Kidney epithelial cell (primary cell): Measurements from ENCODE around the gene MRPL39. TPM values are rescaled to one million over a fixed set of nuclear protein-coding genes. Genes with fewer than 3 reads are reported as not detected.

Experiments used
- DNase-seq: peaks from one replicate; pipeline ENCODE4 v3.0.0-alpha.2; 2010; ENCODE audit warnings: low read depth
- H3K27me3 ChIP-seq: 2 replicates; pipeline ENCODE4 v1.6.0; 2011; ENCODE audit warnings: low read length; ENCODE audit not compliant: control insufficient read depth, insufficient read depth
- H3K36me3 ChIP-seq: 2 replicates; pipeline ENCODE4 v1.5.1; 2011; ENCODE audit warnings: low read length; ENCODE audit not compliant: control insufficient read depth, insufficient read depth
- H3K4me3 ChIP-seq: 2 replicates; pipeline ENCODE4 v1.5.1; 2011; ENCODE audit warnings: low read depth, mild to moderate bottlenecking, control low read depth, low read length
- CTCF ChIP-seq: IDR thresholded peaks from 2 replicates; pipeline ENCODE4 v1.5.1; 2011; ENCODE audit warnings: mild to moderate bottlenecking, moderate library complexity, low read length, control low read depth, inconsistent platforms; ENCODE audit not compliant: insufficient read depth, poor library complexity, severe bottlenecking
- total RNA-seq: library from RNA; depleted of rRNA; stranded (reverse); fragments of >200 nt; gene quantifications from 2 replicates; pipeline ENCODE4 v1.2.3, GENCODE V29; 2015

MRPL39 gene
- total RNA-seq, 1 donor from 2014 or later, result 21.8 TPM

GRCh38 chr21:25564349-25564948, 42.8 kb downstream of the MRPL39 start:
- H3K4me3 ChIP-seq, result no peak overlapping the region

GRCh38 chr21:25563361-25564116, 43.7 kb downstream of the MRPL39 start:
- H3K27me3 ChIP-seq, result no peaks in the 10 kb centered on the region
- TF ChIP-seq CTCF, result no peak
- H3K4me3 ChIP-seq, result peak overlapping the region; percentile 54
- H3K36me3 ChIP-seq, result no peaks in the 10 kb centered on the region
- DNase-seq, result no peak

More at GRCh38 chr21:25564349-25564948, 42.8 kb downstream of the MRPL39 start:
- DNase-seq, result no peak
- TF ChIP-seq CTCF, result no peak
- Histone ChIP-seq H3K36me3 (no peaks in the 10 kb centered on the region), H3K27me3 (no peaks in the 10 kb centered on the region)

GRCh38 chr21:25562660-25563059, 44.6 kb downstream of the MRPL39 start:
- H3K36me3 ChIP-seq, result no peaks in the 10 kb centered on the region
- no peak for TF ChIP-seq CTCF
- DNase-seq, result no peak
- H3K4me3 ChIP-seq, result peak overlapping the region; percentile 54
- H3K27me3 ChIP-seq, result no peaks in the 10 kb centered on the region

DNA sequence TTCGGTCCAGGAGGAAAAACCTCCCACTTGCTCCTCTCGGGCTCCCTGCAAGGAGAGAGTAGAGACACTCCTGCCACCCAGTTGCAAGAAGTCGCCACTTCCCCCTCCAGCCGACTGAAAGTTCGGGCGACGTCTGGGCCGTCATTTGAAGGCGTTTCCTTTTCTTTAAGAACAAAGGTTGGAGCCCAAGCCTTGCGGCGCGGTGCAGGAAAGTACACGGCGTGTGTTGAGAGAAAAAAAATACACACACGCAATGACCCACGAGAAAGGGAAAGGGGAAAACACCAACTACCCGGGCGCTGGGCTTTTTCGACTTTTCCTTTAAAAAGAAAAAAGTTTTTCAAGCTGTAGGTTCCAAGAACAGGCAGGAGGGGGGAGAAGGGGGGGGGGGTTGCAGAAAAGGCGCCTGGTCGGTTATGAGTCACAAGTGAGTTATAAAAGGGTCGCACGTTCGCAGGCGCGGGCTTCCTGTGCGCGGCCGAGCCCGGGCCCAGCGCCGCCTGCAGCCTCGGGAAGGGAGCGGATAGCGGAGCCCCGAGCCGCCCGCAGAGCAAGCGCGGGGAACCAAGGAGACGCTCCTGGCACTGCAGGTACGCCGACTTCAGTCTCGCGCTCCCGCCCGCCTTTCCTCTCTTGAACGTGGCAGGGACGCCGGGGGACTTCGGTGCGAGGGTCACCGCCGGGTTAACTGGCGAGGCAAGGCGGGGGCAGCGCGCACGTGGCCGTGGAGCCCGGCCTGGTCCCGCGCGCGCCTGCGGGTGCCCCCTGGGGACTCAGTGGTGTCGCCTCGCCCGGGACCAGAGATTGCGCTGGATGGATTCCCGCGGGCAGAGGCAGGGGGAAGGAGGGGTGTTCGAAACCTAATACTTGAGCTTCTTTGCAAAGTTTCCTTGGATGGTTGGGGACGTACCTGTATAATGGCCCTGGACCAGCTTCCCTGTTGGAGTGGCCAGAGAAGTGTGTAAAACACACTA, 45.3 kb downstream of the MRPL39 start:
- Histone ChIP-seq H3K27me3 (no peaks in the 10 kb centered on the region), H3K4me3 (peak overlapping the region; percentile 54), H3K36me3 (no peaks in the 10 kb centered on the region)
- TF ChIP-seq CTCF, result peak; percentile 23
- DNase-seq, result no peak

DNA sequence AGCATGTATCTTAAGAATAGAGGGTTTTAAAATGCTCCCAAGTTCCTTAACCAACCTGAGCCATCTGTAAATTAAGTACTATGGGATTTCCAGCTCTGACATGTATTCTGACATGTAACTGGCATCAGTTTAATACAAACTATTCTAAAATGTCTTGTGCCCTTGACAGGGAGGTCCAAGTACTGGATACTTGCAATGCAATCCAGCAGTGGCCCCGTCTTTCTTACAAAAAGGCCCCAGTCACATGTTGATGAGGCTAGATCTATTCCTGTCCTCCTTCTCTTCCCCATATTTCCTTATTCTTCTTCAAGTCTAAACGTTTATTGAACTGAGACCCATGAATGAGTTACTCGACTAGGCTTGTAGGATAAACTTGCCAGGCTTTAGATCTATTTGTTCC, 46.4 kb downstream of the MRPL39 start:
- DNase-seq, result no peak
- no peaks in the 10 kb centered on the region for H3K27me3 ChIP-seq
- no peaks in the 10 kb centered on the region for H3K36me3 ChIP-seq
- no peak for TF ChIP-seq CTCF
- H3K4me3 ChIP-seq, result no peak overlapping the region
